PFSK-1 (cell line): ENCODE measurements around the gene COMMD9.

Source experiments
- POLR2AphosphoS5 ChIP-seq: IDR thresholded peaks from 2 replicates; pipeline ENCODE4 v1.6.1; 2012; ENCODE audit warnings: low read depth, mild to moderate bottlenecking, control low read depth, low read length, moderate library complexity
- REST ChIP-seq, 2 experiments: IDR thresholded peaks; 2 replicates each; pipeline versions ENCODE4 v1.6.1 to v1.8.0; 2011 to 2012; ENCODE audit warnings: low read depth in 2 of 2, low read length in 2 of 2, control low read depth in 1 of 2, inconsistent platforms in 1 of 2, mild to moderate bottlenecking in 1 of 2, moderate library complexity in 1 of 2; ENCODE audit not compliant: insufficient read depth in 1 of 2
- SIN3A ChIP-seq: IDR thresholded peaks from 2 replicates; pipeline ENCODE4 v1.6.1; 2012; ENCODE audit warnings: mild to moderate bottlenecking, low read length, moderate library complexity, borderline replicate concordance; ENCODE audit not compliant: insufficient read depth
- TAF1 ChIP-seq: IDR thresholded peaks from 2 replicates; pipeline ENCODE4 v1.6.1; 2012; ENCODE audit warnings: low read length, control low read depth, borderline replicate concordance; ENCODE audit not compliant: insufficient read depth

DNA sequence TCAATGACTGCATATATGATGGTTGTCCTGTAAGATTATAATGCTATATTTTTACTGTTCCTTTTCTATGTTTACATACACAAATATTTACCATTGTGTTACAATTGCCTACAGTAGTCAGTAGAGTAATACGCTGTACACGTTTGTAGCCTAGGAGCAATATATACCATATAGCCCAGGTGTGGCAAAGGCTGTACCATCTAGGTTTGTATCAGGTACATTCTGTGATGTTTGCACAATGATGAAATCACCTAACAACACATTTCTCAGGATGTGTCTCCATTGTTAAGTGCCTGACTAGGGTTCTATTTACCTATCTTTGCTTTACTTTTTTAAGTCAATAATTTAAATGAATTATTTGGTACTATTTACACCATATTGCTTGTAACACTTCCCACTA, 28.8 kb upstream of the COMMD9 start:
- TF ChIP-seq REST (IDR thresholded peaks at IDR 0.05; ENCODE audit: insufficient read depth in 1 of 2, low read depth in 2 of 2, low read length in 2 of 2): no peak
- no peak for TF ChIP-seq POLR2AphosphoS5
- no peak for TF ChIP-seq TAF1
- no peak for TF ChIP-seq SIN3A
